ENCODE data around the gene KPNA6.
A peak's percentile ranks its signal among the peaks of the same experiment; 100 is the strongest.

DNA sequence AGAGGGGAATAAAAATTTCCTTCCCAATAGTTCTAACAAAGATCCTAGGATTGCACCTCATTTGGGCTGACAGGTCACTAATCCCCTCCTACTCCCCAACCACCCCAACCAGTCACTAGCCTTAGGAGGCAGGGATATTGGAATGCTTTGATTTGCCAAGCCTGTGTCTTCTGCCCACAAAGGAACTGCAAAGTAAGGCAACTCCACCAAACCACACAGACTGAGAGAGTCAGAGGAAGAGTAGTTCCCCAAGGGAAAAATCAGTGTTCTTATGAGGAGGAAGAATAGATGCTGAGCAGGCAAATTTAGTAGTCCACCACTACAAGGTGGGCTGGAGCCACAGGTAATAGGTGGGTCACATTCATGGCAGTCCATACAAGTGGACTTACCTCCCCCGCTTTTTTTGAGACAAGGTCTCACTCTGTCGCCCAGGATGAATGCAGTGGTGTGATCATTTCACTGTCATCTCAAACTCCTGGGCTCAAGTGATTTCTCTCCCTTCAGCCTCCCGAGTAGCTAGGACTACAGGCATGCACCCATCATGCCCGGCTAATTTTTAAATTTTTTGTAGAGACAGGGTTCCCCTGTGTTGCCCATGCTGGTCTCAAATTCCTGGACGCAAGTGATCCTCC is 38.8 kb upstream of the KPNA6 start:
- TF ChIP-seq POLR2AphosphoS5 (IDR thresholded peaks at IDR 0.05) (peak; percentile 23), TAF1 (IDR thresholded peaks at IDR 0.05; ENCODE audit: low read depth) (no peak), EZH2 (IDR thresholded peaks at IDR 0.05; ENCODE audit: borderline replicate concordance, insufficient read depth, low read length, poor library complexity, severe bottlenecking) (no peak), RAD21 (conservative IDR thresholded peaks at IDR 0.05) (no peak)
- TF ChIP-seq, protein P1, sequence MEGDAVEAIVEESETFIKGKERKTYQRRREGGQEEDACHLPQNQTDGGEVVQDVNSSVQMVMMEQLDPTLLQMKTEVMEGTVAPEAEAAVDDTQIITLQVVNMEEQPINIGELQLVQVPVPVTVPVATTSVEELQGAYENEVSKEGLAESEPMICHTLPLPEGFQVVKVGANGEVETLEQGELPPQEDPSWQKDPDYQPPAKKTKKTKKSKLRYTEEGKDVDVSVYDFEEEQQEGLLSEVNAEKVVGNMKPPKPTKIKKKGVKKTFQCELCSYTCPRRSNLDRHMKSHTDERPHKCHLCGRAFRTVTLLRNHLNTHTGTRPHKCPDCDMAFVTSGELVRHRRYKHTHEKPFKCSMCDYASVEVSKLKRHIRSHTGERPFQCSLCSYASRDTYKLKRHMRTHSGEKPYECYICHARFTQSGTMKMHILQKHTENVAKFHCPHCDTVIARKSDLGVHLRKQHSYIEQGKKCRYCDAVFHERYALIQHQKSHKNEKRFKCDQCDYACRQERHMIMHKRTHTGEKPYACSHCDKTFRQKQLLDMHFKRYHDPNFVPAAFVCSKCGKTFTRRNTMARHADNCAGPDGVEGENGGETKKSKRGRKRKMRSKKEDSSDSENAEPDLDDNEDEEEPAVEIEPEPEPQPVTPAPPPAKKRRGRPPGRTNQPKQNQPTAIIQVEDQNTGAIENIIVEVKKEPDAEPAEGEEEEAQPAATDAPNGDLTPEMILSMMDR (IDR thresholded peaks at IDR 0.05; ENCODE audit: poor library complexity, severe bottlenecking): no peak

All from neural cell (in vitro differentiated cells).